ENCODE results near the gene GAREM1.
"Not testable (repeated sequence)": the region's sequence is repeated elsewhere in the genome, so short reads cannot be mapped to it uniquely, and the experiment has no call there.

GAREM1 gene

DNA sequence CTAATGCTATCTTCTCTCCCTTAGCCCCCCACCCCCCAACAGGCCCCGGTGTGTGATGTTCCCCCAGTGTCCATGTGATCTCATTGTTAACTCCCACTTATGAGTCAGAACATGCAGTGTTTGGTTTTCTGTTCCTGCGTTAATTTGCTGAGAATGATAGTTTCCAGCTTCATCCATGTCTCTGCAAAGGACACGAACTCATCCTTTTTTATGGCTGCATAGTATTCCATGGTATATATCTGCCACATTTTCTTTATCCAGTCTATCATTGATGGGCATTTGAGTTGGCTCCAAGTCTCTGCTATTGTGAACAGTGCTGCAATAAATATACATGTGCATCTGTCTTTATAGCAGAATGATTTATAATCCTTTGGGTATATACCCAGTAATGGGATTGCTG lies 179.1 kb downstream of the GAREM1 start:
- H4K20me1 ChIP-seq (ENCODE audit: insufficient read depth, low read length); H3K27ac ChIP-seq (ENCODE audit: low read length); H2AFZ ChIP-seq (ENCODE audit: low read depth, low read length); H3K79me2 ChIP-seq (ENCODE audit: insufficient read depth, low read length); H3K9me3 ChIP-seq (ENCODE audit: insufficient read depth, low read length, severe bottlenecking); DNase-seq; H3K4me2 ChIP-seq (ENCODE audit: insufficient read depth, low read length); H3K4me3 ChIP-seq (ENCODE audit: low read depth in 1 of 2, low read length in 2 of 2); H3K36me3 ChIP-seq (ENCODE audit: insufficient read depth, low read length); H3K4me1 ChIP-seq (ENCODE audit: insufficient read depth, low read length); ATAC-seq (ENCODE audit: insufficient read depth, low read depth); H3K27me3 ChIP-seq (ENCODE audit: insufficient read depth, low read length, poor library complexity); H3K9ac ChIP-seq (ENCODE audit: low read depth, low read length): not testable (repeated sequence)

- no peaks in the 10 kb centered on the region for H3K36me3 ChIP-seq (ENCODE audit: insufficient read depth, low read length)
- H3K9ac ChIP-seq (ENCODE audit: low read depth, low read length) = no peak overlapping the region
- no peak overlapping the region for H3K4me3 ChIP-seq (ENCODE audit: low read depth in 1 of 2, low read length in 2 of 2)
- no peak for ATAC-seq (ENCODE audit: insufficient read depth, low read depth)
- no peak overlapping the region for H3K4me2 ChIP-seq (ENCODE audit: insufficient read depth, low read length)
- no peaks in the 10 kb centered on the region for H4K20me1 ChIP-seq (ENCODE audit: insufficient read depth, low read length)
- no peak overlapping the region for H3K27ac ChIP-seq (ENCODE audit: low read length)
- H3K79me2 ChIP-seq (ENCODE audit: insufficient read depth, low read length) = no peaks in the 10 kb centered on the region
- DNase-seq = no peak
- no peak overlapping the region for H2AFZ ChIP-seq (ENCODE audit: low read depth, low read length)
- TF ChIP-seq, protein P1, sequence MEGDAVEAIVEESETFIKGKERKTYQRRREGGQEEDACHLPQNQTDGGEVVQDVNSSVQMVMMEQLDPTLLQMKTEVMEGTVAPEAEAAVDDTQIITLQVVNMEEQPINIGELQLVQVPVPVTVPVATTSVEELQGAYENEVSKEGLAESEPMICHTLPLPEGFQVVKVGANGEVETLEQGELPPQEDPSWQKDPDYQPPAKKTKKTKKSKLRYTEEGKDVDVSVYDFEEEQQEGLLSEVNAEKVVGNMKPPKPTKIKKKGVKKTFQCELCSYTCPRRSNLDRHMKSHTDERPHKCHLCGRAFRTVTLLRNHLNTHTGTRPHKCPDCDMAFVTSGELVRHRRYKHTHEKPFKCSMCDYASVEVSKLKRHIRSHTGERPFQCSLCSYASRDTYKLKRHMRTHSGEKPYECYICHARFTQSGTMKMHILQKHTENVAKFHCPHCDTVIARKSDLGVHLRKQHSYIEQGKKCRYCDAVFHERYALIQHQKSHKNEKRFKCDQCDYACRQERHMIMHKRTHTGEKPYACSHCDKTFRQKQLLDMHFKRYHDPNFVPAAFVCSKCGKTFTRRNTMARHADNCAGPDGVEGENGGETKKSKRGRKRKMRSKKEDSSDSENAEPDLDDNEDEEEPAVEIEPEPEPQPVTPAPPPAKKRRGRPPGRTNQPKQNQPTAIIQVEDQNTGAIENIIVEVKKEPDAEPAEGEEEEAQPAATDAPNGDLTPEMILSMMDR (IDR thresholded peaks at IDR 0.05; ENCODE audit: borderline replicate concordance, extremely low read depth, low read length, poor library complexity, severe bottlenecking) = no peak
- no peak for TF ChIP-seq EZH2 (IDR thresholded peaks at IDR 0.05; ENCODE audit: borderline replicate concordance, low read depth, low read length, severe bottlenecking)
- no peaks in the 10 kb centered on the region for H3K9me3 ChIP-seq (ENCODE audit: insufficient read depth, low read length, severe bottlenecking)
- H3K4me1 ChIP-seq (ENCODE audit: insufficient read depth, low read length) = no peaks in the 10 kb centered on the region
- peaks cover 3% of the 10 kb centered on the region for H3K27me3 ChIP-seq (ENCODE audit: insufficient read depth, low read length, poor library complexity)
Observed at GRCh38 chr18:32290810-32291209, 179.9 kb downstream of the GAREM1 start.

- Histone ChIP-seq H3K4me3 (ENCODE audit: low read depth in 1 of 2, low read length in 2 of 2) (no peak overlapping the region), H2AFZ (ENCODE audit: low read depth, low read length) (no peak overlapping the region), H4K20me1 (ENCODE audit: insufficient read depth, low read length) (no peaks in the 10 kb centered on the region), H3K4me2 (ENCODE audit: insufficient read depth, low read length) (no peak overlapping the region), H3K79me2 (ENCODE audit: insufficient read depth, low read length) (no peaks in the 10 kb centered on the region), H3K9me3 (ENCODE audit: insufficient read depth, low read length, severe bottlenecking) (no peaks in the 10 kb centered on the region), H3K4me1 (ENCODE audit: insufficient read depth, low read length) (no peaks in the 10 kb centered on the region), H3K27ac (ENCODE audit: low read length) (no peak overlapping the region), H3K9ac (ENCODE audit: low read depth, low read length) (no peak overlapping the region), H3K27me3 (ENCODE audit: insufficient read depth, low read length, poor library complexity) (peaks cover 5% of the 10 kb centered on the region), H3K36me3 (ENCODE audit: insufficient read depth, low read length) (no peaks in the 10 kb centered on the region)
- ATAC-seq (ENCODE audit: insufficient read depth, low read depth) (peak; percentile 84), DNase-seq (peak; percentile 46)
- TF ChIP-seq, protein P1 (IDR thresholded peaks at IDR 0.05; ENCODE audit: borderline replicate concordance, extremely low read depth, low read length, poor library complexity, severe bottlenecking) = peak; percentile 72
- no peak for TF ChIP-seq EZH2 (IDR thresholded peaks at IDR 0.05; ENCODE audit: borderline replicate concordance, low read depth, low read length, severe bottlenecking)
Observed at GRCh38 chr18:32289483-32290075, 181.1 kb downstream of the GAREM1 start.

DNA sequence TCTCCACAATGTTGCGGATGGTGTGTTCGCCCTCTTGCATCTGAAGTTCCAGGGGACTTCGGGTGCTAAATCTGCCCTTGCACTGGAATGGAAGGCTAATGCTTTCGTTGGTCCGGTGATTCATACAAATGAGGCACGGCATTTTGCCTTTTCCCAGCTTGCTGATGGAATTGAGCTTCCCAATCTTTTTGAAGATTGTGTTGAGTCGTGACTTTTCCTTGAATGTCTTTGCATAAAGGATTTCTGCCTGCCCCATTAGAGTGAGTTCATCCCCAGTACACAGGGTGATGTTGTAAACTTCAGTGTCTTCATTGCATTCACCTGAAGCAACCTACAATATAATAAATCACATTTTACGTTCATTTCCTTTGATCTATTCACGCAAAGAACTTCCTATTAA lies 182.8 kb downstream of the GAREM1 start:
- Histone ChIP-seq H3K9ac (ENCODE audit: low read depth, low read length) (no peak overlapping the region), H3K36me3 (ENCODE audit: insufficient read depth, low read length) (no peaks in the 10 kb centered on the region), H3K4me1 (ENCODE audit: insufficient read depth, low read length) (no peaks in the 10 kb centered on the region), H3K27me3 (ENCODE audit: insufficient read depth, low read length, poor library complexity) (peaks cover 9% of the 10 kb centered on the region), H2AFZ (ENCODE audit: low read depth, low read length) (no peak overlapping the region), H3K9me3 (ENCODE audit: insufficient read depth, low read length, severe bottlenecking) (no peaks in the 10 kb centered on the region), H3K4me3 (ENCODE audit: low read depth in 1 of 2, low read length in 2 of 2) (no peak overlapping the region), H4K20me1 (ENCODE audit: insufficient read depth, low read length) (no peaks in the 10 kb centered on the region), H3K79me2 (ENCODE audit: insufficient read depth, low read length) (no peaks in the 10 kb centered on the region), H3K4me2 (ENCODE audit: insufficient read depth, low read length) (no peak overlapping the region), H3K27ac (ENCODE audit: low read length) (no peak overlapping the region)
- TF ChIP-seq, protein P1 (IDR thresholded peaks at IDR 0.05; ENCODE audit: borderline replicate concordance, extremely low read depth, low read length, poor library complexity, severe bottlenecking) = no peak
- TF ChIP-seq EZH2 (IDR thresholded peaks at IDR 0.05; ENCODE audit: borderline replicate concordance, low read depth, low read length, severe bottlenecking) = no peak
- ATAC-seq (ENCODE audit: insufficient read depth, low read depth) (no peak), DNase-seq (no peak)

Data from DND-41 (cell line).